ENCODE measurements around the gene UBA1.

Gene UBA1

GRCh38 chrX:47190445-47191269 lies 3.0 kb upstream of the UBA1 start:
- Histone ChIP-seq H2BK12ac (ENCODE audit: low read length in 2 of 2) (no peak overlapping the region), H3K4me2 (ENCODE audit: low read length, poor library complexity, severe bottlenecking) (peak overlapping the region; percentile 64), H3K36me3 (ENCODE audit: control insufficient read depth in 1 of 2, insufficient read depth in 2 of 2, low read depth in 1 of 2, low read length in 2 of 2) (peaks cover 17 to 20% of the 10 kb centered on the region in 2 experiments), H3K14ac (ENCODE audit: low read length in 2 of 2) (peak overlapping the region in 1 of 2 experiments; percentile 48), H3K18ac (ENCODE audit: low read depth in 1 of 2, low read length in 2 of 2) (peak overlapping the region in 1 of 2 experiments; percentile 5), H3K4me1 (ENCODE audit: control insufficient read depth, insufficient read depth, low read depth, low read length) (peaks cover 13% of the 10 kb centered on the region), H4K8ac (ENCODE audit: low read length) (no peak overlapping the region), H3K79me1 (replicated peaks; ENCODE audit: low read length, poor library complexity, severe bottlenecking) (peaks cover under 1% of the 10 kb centered on the region), H2BK120ac (ENCODE audit: low read depth, low read length) (no peak overlapping the region), H2AK5ac (ENCODE audit: low read length, severe bottlenecking) (no peak overlapping the region), H3K4ac (ENCODE audit: low read depth in 1 of 2, low read length in 2 of 2) (no peak overlapping the region), H2AFZ (ENCODE audit: low read depth, low read length) (peak overlapping the region; percentile 58), H3K27ac (ENCODE audit: low read length, poor library complexity, severe bottlenecking) (no peak overlapping the region), H3K9me3 (ENCODE audit: control insufficient read depth, low read length) (no peaks in the 10 kb centered on the region), H3K27me3 (ENCODE audit: control insufficient read depth in 1 of 2, insufficient read depth in 1 of 2, low read length in 2 of 2) (peaks cover 0 to 45% of the 10 kb centered on the region in 2 experiments), H3K23ac (ENCODE audit: low read length in 2 of 2) (no peak overlapping the region), H2BK15ac (ENCODE audit: low read depth, poor library complexity, severe bottlenecking) (no peak overlapping the region), H3K4me3 (ENCODE audit: insufficient read depth in 1 of 2, low read depth in 1 of 2, low read length in 2 of 2) (peak overlapping the region; percentile 55 to 82), H3K9ac (ENCODE audit: low read length) (peak overlapping the region; percentile 87), H4K91ac (ENCODE audit: low read length) (no peak overlapping the region), H2BK5ac (ENCODE audit: low read depth, low read length, poor library complexity, severe bottlenecking) (no peak overlapping the region)
- 3% methylated on average over 39 of the region's 40 CpGs for WGBS
- peak; percentile 93 for DNase-seq

- no peaks in the 10 kb centered on the region for H3K9me3 ChIP-seq (ENCODE audit: control insufficient read depth, low read length)
- H4K91ac ChIP-seq (ENCODE audit: low read length) = no peak overlapping the region
- peaks cover 11 to 15% of the 10 kb centered on the region in 2 experiments for H3K36me3 ChIP-seq (ENCODE audit: control insufficient read depth in 1 of 2, insufficient read depth in 2 of 2, low read depth in 1 of 2, low read length in 2 of 2)
- peaks cover 16% of the 10 kb centered on the region for H3K4me1 ChIP-seq (ENCODE audit: control insufficient read depth, insufficient read depth, low read depth, low read length)
- no peak overlapping the region for H3K23ac ChIP-seq (ENCODE audit: low read length in 2 of 2)
- no peak overlapping the region for H2AK5ac ChIP-seq (ENCODE audit: low read length, severe bottlenecking)
- H3K9ac ChIP-seq (ENCODE audit: low read length) = peak overlapping the region; percentile 87
- H3K27me3 ChIP-seq (ENCODE audit: control insufficient read depth in 1 of 2, insufficient read depth in 1 of 2, low read length in 2 of 2) = peaks cover 0 to 40% of the 10 kb centered on the region in 2 experiments
- H3K27ac ChIP-seq (ENCODE audit: low read length, poor library complexity, severe bottlenecking) = no peak overlapping the region
- peak overlapping the region in 1 of 2 experiments; percentile 38 for H3K18ac ChIP-seq (ENCODE audit: low read depth in 1 of 2, low read length in 2 of 2)
- no peak overlapping the region for H3K4ac ChIP-seq (ENCODE audit: low read depth in 1 of 2, low read length in 2 of 2)
- peak overlapping the region; percentile 64 for H3K4me2 ChIP-seq (ENCODE audit: low read length, poor library complexity, severe bottlenecking)
- WGBS = 1% methylated on average over 25 of the region's 26 CpGs
- H2BK5ac ChIP-seq (ENCODE audit: low read depth, low read length, poor library complexity, severe bottlenecking) = no peak overlapping the region
- no peak overlapping the region for H2BK15ac ChIP-seq (ENCODE audit: low read depth, poor library complexity, severe bottlenecking)
- H2BK120ac ChIP-seq (ENCODE audit: low read depth, low read length) = no peak overlapping the region
- no peak overlapping the region for H4K8ac ChIP-seq (ENCODE audit: low read length)
- H3K14ac ChIP-seq (ENCODE audit: low read length in 2 of 2) = no peak overlapping the region
- no peak overlapping the region for H2BK12ac ChIP-seq (ENCODE audit: low read length in 2 of 2)
- H3K4me3 ChIP-seq (ENCODE audit: insufficient read depth in 1 of 2, low read depth in 1 of 2, low read length in 2 of 2) = peak overlapping the region; percentile 55 to 82
- peak; percentile 32 for DNase-seq
- no peak overlapping the region for H2AFZ ChIP-seq (ENCODE audit: low read depth, low read length)
- no peaks in the 10 kb centered on the region for H3K79me1 ChIP-seq (replicated peaks; ENCODE audit: low read length, poor library complexity, severe bottlenecking)
Observed at GRCh38 chrX:47191331-47191730, 2.3 kb upstream of the UBA1 start.

GRCh38 chrX:47191806-47192401 lies 1.7 kb upstream of the UBA1 start:
- no peak overlapping the region for H3K4ac ChIP-seq (ENCODE audit: low read depth in 1 of 2, low read length in 2 of 2)
- no peak overlapping the region for H3K27ac ChIP-seq (ENCODE audit: low read length, poor library complexity, severe bottlenecking)
- H2AK5ac ChIP-seq (ENCODE audit: low read length, severe bottlenecking) = no peak overlapping the region
- H3K4me2 ChIP-seq (ENCODE audit: low read length, poor library complexity, severe bottlenecking) = peak overlapping the region; percentile 64
- H3K23ac ChIP-seq (ENCODE audit: low read length in 2 of 2) = no peak overlapping the region
- no peak for DNase-seq
- no peak overlapping the region for H4K91ac ChIP-seq (ENCODE audit: low read length)
- 48% methylated on average over 5 of the region's 16 CpGs for WGBS
- peak overlapping the region in 1 of 2 experiments; percentile 82 for H3K4me3 ChIP-seq (ENCODE audit: insufficient read depth in 1 of 2, low read depth in 1 of 2, low read length in 2 of 2)
- no peak overlapping the region for H2BK5ac ChIP-seq (ENCODE audit: low read depth, low read length, poor library complexity, severe bottlenecking)
- H3K18ac ChIP-seq (ENCODE audit: low read depth in 1 of 2, low read length in 2 of 2) = peak overlapping the region in 1 of 2 experiments; percentile 38
- no peak overlapping the region for H3K14ac ChIP-seq (ENCODE audit: low read length in 2 of 2)
- peaks cover 0 to 35% of the 10 kb centered on the region in 2 experiments for H3K27me3 ChIP-seq (ENCODE audit: control insufficient read depth in 1 of 2, insufficient read depth in 1 of 2, low read length in 2 of 2)
- H3K9ac ChIP-seq (ENCODE audit: low read length) = peak overlapping the region; percentile 87
- no peak overlapping the region for H2AFZ ChIP-seq (ENCODE audit: low read depth, low read length)
- no peaks in the 10 kb centered on the region for H3K9me3 ChIP-seq (ENCODE audit: control insufficient read depth, low read length)
- H3K36me3 ChIP-seq (ENCODE audit: control insufficient read depth in 1 of 2, insufficient read depth in 2 of 2, low read depth in 1 of 2, low read length in 2 of 2) = peaks cover 11 to 12% of the 10 kb centered on the region in 2 experiments
- peaks cover 19% of the 10 kb centered on the region for H3K4me1 ChIP-seq (ENCODE audit: control insufficient read depth, insufficient read depth, low read depth, low read length)
- no peak overlapping the region for H2BK120ac ChIP-seq (ENCODE audit: low read depth, low read length)
- H2BK12ac ChIP-seq (ENCODE audit: low read length in 2 of 2) = no peak overlapping the region
- no peak overlapping the region for H4K8ac ChIP-seq (ENCODE audit: low read length)
- H3K79me1 ChIP-seq (replicated peaks; ENCODE audit: low read length, poor library complexity, severe bottlenecking) = no peaks in the 10 kb centered on the region
- no peak overlapping the region for H2BK15ac ChIP-seq (ENCODE audit: low read depth, poor library complexity, severe bottlenecking)

- Histone ChIP-seq H3K4me2 (ENCODE audit: low read length, poor library complexity, severe bottlenecking) (peak overlapping the region; percentile 84), H3K27me3 (ENCODE audit: control insufficient read depth in 1 of 2, insufficient read depth in 1 of 2, low read length in 2 of 2) (peaks cover 0 to 20% of the 10 kb centered on the region in 2 experiments), H3K27ac (ENCODE audit: low read length, poor library complexity, severe bottlenecking) (peak overlapping the region; percentile 73), H3K36me3 (ENCODE audit: control insufficient read depth in 1 of 2, insufficient read depth in 2 of 2, low read depth in 1 of 2, low read length in 2 of 2) (peaks cover 18 to 34% of the 10 kb centered on the region in 2 experiments), H4K8ac (ENCODE audit: low read length) (peak overlapping the region; percentile 92), H3K79me1 (replicated peaks; ENCODE audit: low read length, poor library complexity, severe bottlenecking) (peaks cover 4% of the 10 kb centered on the region), H3K18ac (ENCODE audit: low read depth in 1 of 2, low read length in 2 of 2) (peak overlapping the region in 1 of 2 experiments; percentile 66), H2AK5ac (ENCODE audit: low read length, severe bottlenecking) (no peak overlapping the region), H2AFZ (ENCODE audit: low read depth, low read length) (no peak overlapping the region), H2BK15ac (ENCODE audit: low read depth, poor library complexity, severe bottlenecking) (no peak overlapping the region), H3K4me3 (ENCODE audit: insufficient read depth in 1 of 2, low read depth in 1 of 2, low read length in 2 of 2) (peak overlapping the region; percentile 81 to 96), H2BK120ac (ENCODE audit: low read depth, low read length) (no peak overlapping the region), H3K4ac (ENCODE audit: low read depth in 1 of 2, low read length in 2 of 2) (peak overlapping the region in 1 of 2 experiments; percentile 93), H3K9ac (ENCODE audit: low read length) (peak overlapping the region; percentile 99), H3K23ac (ENCODE audit: low read length in 2 of 2) (peak overlapping the region in 1 of 2 experiments; percentile 34), H3K9me3 (ENCODE audit: control insufficient read depth, low read length) (no peaks in the 10 kb centered on the region), H3K14ac (ENCODE audit: low read length in 2 of 2) (peak overlapping the region in 1 of 2 experiments; percentile 65), H2BK5ac (ENCODE audit: low read depth, low read length, poor library complexity, severe bottlenecking) (no peak overlapping the region), H4K91ac (ENCODE audit: low read length) (no peak overlapping the region), H3K4me1 (ENCODE audit: control insufficient read depth, insufficient read depth, low read depth, low read length) (peaks cover 28% of the 10 kb centered on the region), H2BK12ac (ENCODE audit: low read length in 2 of 2) (no peak overlapping the region)
- 8% methylated on average over 13 of the region's 14 CpGs for WGBS
- DNase-seq = no peak
Observed at GRCh38 chrX:47194194-47194787, 662 bp downstream of the UBA1 start.
